Activated CD4-positive, alpha-beta memory T cell treated with anti-CD3 and anti-CD28 coated beads, Interleukin-2, amount 10 ng/mL, durations not matched to agents 7 days and 5 days (primary cell): Measurements from ENCODE around the gene STX8. TPM values are rescaled to one million over a fixed set of nuclear protein-coding genes. Genes with fewer than 3 reads are reported as not detected.
"Not testable (repeated sequence)": the region's sequence is repeated elsewhere in the genome, so short reads cannot be mapped to it uniquely, and the experiment has no call there.

ENCODE experiments used
- CTCF ChIA-PET: fragments of 350-600 bp; sonication (Branson Sonifier 250); formaldehyde crosslinking; loops from one replicate; lab custom pipeline; 2021; ENCODE audit warnings: antibody characterized with exemption, inconsistent platforms; lab: Charles Lee
- POLR2A ChIA-PET: fragments of 350-600 bp; sonication (Branson Sonifier 250); formaldehyde crosslinking; loops from one replicate; lab custom pipeline; 2021; ENCODE audit warnings: antibody characterized with exemption; lab: Charles Lee
- DNase-seq: peaks from one replicate; pipeline ENCODE4 v3.0.0-alpha.2; 2020
- H3K27ac Mint-ChIP-seq: one replicate; pipeline ENCODE4 v1.8.0; 2021; ENCODE audit warnings: mild to moderate bottlenecking, mixed read lengths
- H3K27me3 Mint-ChIP-seq: one replicate; pipeline ENCODE4 v1.8.0; 2021; ENCODE audit warnings: mixed read lengths
- H3K36me3 Mint-ChIP-seq: one replicate; pipeline ENCODE4 v1.8.0; 2021; ENCODE audit warnings: low read depth, mixed read lengths
- H3K4me1 Mint-ChIP-seq: one replicate; pipeline ENCODE4 v1.8.0; 2021; ENCODE audit warnings: mixed read lengths
- H3K4me3 Mint-ChIP-seq: one replicate; pipeline ENCODE4 v1.8.0; 2021; ENCODE audit warnings: mild to moderate bottlenecking, mixed read lengths
- H3K9me3 Mint-ChIP-seq: one replicate; pipeline ENCODE4 v1.8.0; 2021; ENCODE audit warnings: mixed read lengths
- total RNA-seq, 2 experiments: library from RNA; stranded (reverse); gene quantifications; one replicate each; pipeline ENCODE4 v1.2.3, GENCODE V29; 2021

Gene STX8
- total RNA-seq = 10 to 100 TPM; 76.6 to 76.7 TPM

- H3K4me3 Mint-ChIP-seq = peak within 1 kb of the TSS; percentile 96
- peak within 1 kb of the TSS; percentile 65 for H3K27ac Mint-ChIP-seq
- ChIA-PET CTCF (interaction anchor here (1.0 to 3.3 kb wide), 11 partner anchors 8 to 580 kb away, joined by 3 to 19 read pairs (median 4); no protein-coding TSS in a partner anchor), POLR2A (interaction anchor here (0.9 to 1.0 kb wide), 2 partner anchors 9 to 10 kb away, joined by 4 read pairs; no protein-coding TSS in a partner anchor)
- DNase-seq = peak; percentile 88
- no peaks in the 10 kb centered on the region for H3K27me3 Mint-ChIP-seq
- peaks cover 4% of the 10 kb centered on the region for H3K36me3 Mint-ChIP-seq
- H3K9me3 Mint-ChIP-seq = no peaks in the 10 kb centered on the region
- peaks cover 25% of the 10 kb centered on the region for H3K4me1 Mint-ChIP-seq
Measured at GRCh38 chr17:9575381-9576101, at the start of gene STX8. TSS of gene STX8 (minus strand) at chr17:9575820. CDS start at chr17:9575808, 12 bp downstream.

- CTCF ChIA-PET = no interaction called here
Measured at GRCh38 chr17:9622961-9623360, 47.3 kb upstream of the STX8 start.

GRCh38 chr17:9615486-9615885 is 39.9 kb upstream of the STX8 start:
- Mint-ChIP-seq H3K4me3 (no peak overlapping the region), H3K36me3 (no peaks in the 10 kb centered on the region), H3K27me3 (peaks cover 8% of the 10 kb centered on the region), H3K9me3 (no peaks in the 10 kb centered on the region), H3K4me1 (no peaks in the 10 kb centered on the region), H3K27ac (no peak overlapping the region)
- CTCF ChIA-PET = no interaction called here
- no peak for DNase-seq
- POLR2A ChIA-PET = no interaction called here

More at GRCh38 chr17:9622961-9623360, 47.3 kb upstream of the STX8 start:
- peaks cover 4% of the 10 kb centered on the region for H3K27me3 Mint-ChIP-seq
- POLR2A ChIA-PET = no interaction called here
- no peak overlapping the region for H3K4me3 Mint-ChIP-seq
- H3K36me3 Mint-ChIP-seq = no peaks in the 10 kb centered on the region
- H3K27ac Mint-ChIP-seq = no peak overlapping the region
- no peak for DNase-seq
- peaks cover 8% of the 10 kb centered on the region for H3K9me3 Mint-ChIP-seq
- no peaks in the 10 kb centered on the region for H3K4me1 Mint-ChIP-seq

GRCh38 chr17:9612006-9612405 is 36.4 kb upstream of the STX8 start:
- no peaks in the 10 kb centered on the region for H3K4me1 Mint-ChIP-seq
- peaks cover 12% of the 10 kb centered on the region for H3K27me3 Mint-ChIP-seq
- H3K36me3 Mint-ChIP-seq = no peaks in the 10 kb centered on the region
- no peak overlapping the region for H3K4me3 Mint-ChIP-seq
- no peaks in the 10 kb centered on the region for H3K9me3 Mint-ChIP-seq
- ChIA-PET CTCF (no interaction called here), POLR2A (no interaction called here)
- no peak overlapping the region for H3K27ac Mint-ChIP-seq
- no peak for DNase-seq

- POLR2A ChIA-PET = no interaction called here
- CTCF ChIA-PET = no interaction called here
Measured at GRCh38 chr17:9611557-9611956, 35.9 kb upstream of the STX8 start.

GRCh38 chr17:9607058-9607457 is 31.4 kb upstream of the STX8 start:
- peaks cover 12% of the 10 kb centered on the region for H3K27me3 Mint-ChIP-seq
- DNase-seq, H3K4me3 Mint-ChIP-seq, H3K27ac Mint-ChIP-seq, CTCF ChIA-PET, H3K4me1 Mint-ChIP-seq, H3K9me3 Mint-ChIP-seq, POLR2A ChIA-PET, H3K36me3 Mint-ChIP-seq: not testable (repeated sequence)

More at GRCh38 chr17:9611557-9611956, 35.9 kb upstream of the STX8 start:
- Mint-ChIP-seq H3K27me3 (peaks cover 12% of the 10 kb centered on the region), H3K4me3 (no peak overlapping the region), H3K36me3 (no peaks in the 10 kb centered on the region), H3K9me3 (no peaks in the 10 kb centered on the region), H3K27ac (no peak overlapping the region), H3K4me1 (no peaks in the 10 kb centered on the region)
- DNase-seq = no peak

GRCh38 chr17:9606453-9606852 is 30.8 kb upstream of the STX8 start:
- POLR2A ChIA-PET = no interaction called here
- H3K27ac Mint-ChIP-seq = no peak overlapping the region
- CTCF ChIA-PET = no interaction called here
- no peaks in the 10 kb centered on the region for H3K9me3 Mint-ChIP-seq
- H3K4me3 Mint-ChIP-seq = no peak overlapping the region
- H3K4me1 Mint-ChIP-seq = no peaks in the 10 kb centered on the region
- H3K36me3 Mint-ChIP-seq = no peaks in the 10 kb centered on the region
- no peak for DNase-seq
- H3K27me3 Mint-ChIP-seq = peaks cover 11% of the 10 kb centered on the region

GRCh38 chr17:9604583-9604982 is 29.0 kb upstream of the STX8 start:
- H3K9me3 Mint-ChIP-seq, DNase-seq, POLR2A ChIA-PET, H3K4me3 Mint-ChIP-seq, H3K27ac Mint-ChIP-seq, H3K4me1 Mint-ChIP-seq, CTCF ChIA-PET, H3K27me3 Mint-ChIP-seq, H3K36me3 Mint-ChIP-seq: not testable (repeated sequence)

GRCh38 chr17:9598661-9599060 is 23.0 kb upstream of the STX8 start:
- no peak overlapping the region for H3K4me3 Mint-ChIP-seq
- H3K27me3 Mint-ChIP-seq = peaks cover 4% of the 10 kb centered on the region
- ChIA-PET POLR2A (no interaction called here), CTCF (no interaction called here)
- no peaks in the 10 kb centered on the region for H3K9me3 Mint-ChIP-seq
- no peaks in the 10 kb centered on the region for H3K36me3 Mint-ChIP-seq
- H3K4me1 Mint-ChIP-seq = no peaks in the 10 kb centered on the region
- H3K27ac Mint-ChIP-seq = no peak overlapping the region
- no peak for DNase-seq

GRCh38 chr17:9597638-9598037 is 22.0 kb upstream of the STX8 start:
- H3K4me3 Mint-ChIP-seq, POLR2A ChIA-PET, H3K27ac Mint-ChIP-seq, DNase-seq, H3K4me1 Mint-ChIP-seq, H3K36me3 Mint-ChIP-seq, H3K27me3 Mint-ChIP-seq, H3K9me3 Mint-ChIP-seq: not testable (repeated sequence)
- CTCF ChIA-PET = interaction anchor here (0.9 kb wide), 1 partner anchor 20 kb away, joined by 3 read pairs; no protein-coding TSS in a partner anchor

- H3K4me3 Mint-ChIP-seq = no peak overlapping the region
- H3K27ac Mint-ChIP-seq = no peak overlapping the region
- no peaks in the 10 kb centered on the region for H3K9me3 Mint-ChIP-seq
- H3K36me3 Mint-ChIP-seq = no peaks in the 10 kb centered on the region
- no peaks in the 10 kb centered on the region for H3K4me1 Mint-ChIP-seq
- H3K27me3 Mint-ChIP-seq = peaks cover 3% of the 10 kb centered on the region
- DNase-seq = no peak
- CTCF ChIA-PET = no interaction called here
- POLR2A ChIA-PET = no interaction called here
Measured at GRCh38 chr17:9594065-9594464, 18.4 kb upstream of the STX8 start.

GRCh38 chr17:9587969-9588656 is 12.5 kb upstream of the STX8 start:
- Mint-ChIP-seq H3K36me3 (no peaks in the 10 kb centered on the region), H3K9me3 (peaks cover 5% of the 10 kb centered on the region), H3K4me3 (no peak overlapping the region), H3K27ac (no peak overlapping the region), H3K4me1 (no peaks in the 10 kb centered on the region), H3K27me3 (no peaks in the 10 kb centered on the region)
- no peak for DNase-seq
- POLR2A ChIA-PET = no interaction called here
- CTCF ChIA-PET = no interaction called here

- Mint-ChIP-seq H3K27ac (no peak overlapping the region), H3K9me3 (no peaks in the 10 kb centered on the region), H3K4me1 (peaks cover 25% of the 10 kb centered on the region), H3K27me3 (no peaks in the 10 kb centered on the region), H3K4me3 (peak overlapping the region; percentile 96), H3K36me3 (peaks cover 4% of the 10 kb centered on the region)
- POLR2A ChIA-PET = interaction anchor here (1.0 kb wide), 1 partner anchor 36 kb away, joined by 3 read pairs; no protein-coding TSS in a partner anchor
- CTCF ChIA-PET = interaction anchor here (0.7 to 3.3 kb wide), 16 partner anchors 9 to 191 kb away, joined by 3 to 19 read pairs (median 5); no protein-coding TSS in a partner anchor
- DNase-seq = no peak
Measured at GRCh38 chr17:9577373-9577709, 1.7 kb upstream of the STX8 start.
